Neural cell (in vitro differentiated cells): ENCODE results near the gene SSC5D.

Source experiments
- CTCF ChIP-seq: fragments of 450-650 bp; IDR thresholded peaks from 2 replicates; pipeline ENCODE4 v1.5.1; 2014; ENCODE audit warnings: antibody characterized with exemption, mild to moderate bottlenecking, moderate library complexity; ENCODE audit not compliant: poor library complexity, severe bottlenecking
- EP300 ChIP-seq: fragments of 450-650 bp; conservative IDR thresholded peaks from 2 replicates; pipeline ENCODE4 v1.6.1; 2014; ENCODE audit warnings: antibody characterized with exemption, mild to moderate bottlenecking, moderate library complexity; ENCODE audit not compliant: poor library complexity, severe bottlenecking
- EZH2 ChIP-seq: fragments of 200-600, 300-800 bp; shearing (Covaris generic), sonication (generic); IDR thresholded peaks from 2 replicates; pipeline ENCODE4 v1.6.1; 2014; ENCODE audit warnings: antibody characterized with exemption, low read length, borderline replicate concordance, mild to moderate bottlenecking; ENCODE audit not compliant: insufficient read depth, poor library complexity, severe bottlenecking
- MXI1 ChIP-seq: fragments of 450-650 bp; conservative IDR thresholded peaks from 2 replicates; pipeline ENCODE4 v1.6.1; 2014; ENCODE audit warnings: antibody characterized with exemption, mild to moderate bottlenecking; ENCODE audit not compliant: poor library complexity, severe bottlenecking
- POLR2AphosphoS5 ChIP-seq: IDR thresholded peaks from 2 replicates; pipeline ENCODE4 v1.6.1; 2012
- RAD21 ChIP-seq: fragments of 450-650 bp; conservative IDR thresholded peaks from 2 replicates; pipeline ENCODE4 v1.6.1; 2014; ENCODE audit warnings: antibody characterized with exemption, mild to moderate bottlenecking, moderate library complexity
- REST ChIP-seq: IDR thresholded peaks from 2 replicates; pipeline ENCODE4 v1.6.1; 2012; ENCODE audit warnings: borderline replicate concordance
- SMC3 ChIP-seq: fragments of 450-650 bp; conservative IDR thresholded peaks from 2 replicates; pipeline ENCODE4 v1.6.1; 2014; ENCODE audit warnings: antibody characterized with exemption, mild to moderate bottlenecking, moderate library complexity; ENCODE audit not compliant: poor library complexity
- TAF1 ChIP-seq: IDR thresholded peaks from 2 replicates; pipeline ENCODE4 v1.6.1; 2012; ENCODE audit warnings: low read depth

GRCh38 chr19:55504981-55505380, 16.7 kb downstream of the SSC5D start:
- no peak for TF ChIP-seq CTCF
- no peak for TF ChIP-seq EP300
- TF ChIP-seq POLR2AphosphoS5 = no peak
- TF ChIP-seq REST = no peak
- TF ChIP-seq EZH2 = no peak
- TF ChIP-seq RAD21 = no peak
- TF ChIP-seq SMC3 = no peak
- no peak for TF ChIP-seq MXI1
- no peak for TF ChIP-seq TAF1
